Type B pancreatic cell (in vitro differentiated cells): ENCODE data around the gene WFIKKN1. TPM values are rescaled to one million over a fixed set of nuclear protein-coding genes. Genes with fewer than 3 reads are reported as not detected.

ENCODE experiments used
- DNase-seq: peaks from one replicate; pipeline ENCODE4 v3.0.0; 2021; ENCODE audit warnings: mixed read lengths; ENCODE audit not compliant: unreplicated experiment; ENCODE audit errors: extremely low spot score
- H3K27ac Mint-ChIP-seq: 2 replicates; pipeline ENCODE4 v1.8.0; 2021; ENCODE audit warnings: mild to moderate bottlenecking, mixed read lengths
- H3K27me3 Mint-ChIP-seq: 2 replicates; pipeline ENCODE4 v1.8.0; 2021; ENCODE audit warnings: mixed read lengths
- H3K36me3 Mint-ChIP-seq: 2 replicates; pipeline ENCODE4 v1.8.0; 2021; ENCODE audit warnings: mixed read lengths
- H3K4me1 Mint-ChIP-seq: one replicate; pipeline ENCODE4 v1.8.0; 2021; ENCODE audit warnings: mixed read lengths; ENCODE audit not compliant: unreplicated experiment
- H3K4me3 Mint-ChIP-seq: 2 replicates; pipeline ENCODE4 v1.8.0; 2021; ENCODE audit warnings: mild to moderate bottlenecking, mixed read lengths
- H3K9me3 Mint-ChIP-seq: 2 replicates; pipeline ENCODE4 v1.8.0; 2021; ENCODE audit warnings: mixed read lengths
- total RNA-seq: library from RNA; stranded (reverse); gene quantifications from 2 replicates; pipeline ENCODE4 v1.2.1, GENCODE V29; 2021; ENCODE audit warnings: low replicate concordance
- TF ChIP-seq, protein P1 (sequence below): fragments of 200-600 bp; sonication (generic); conservative IDR thresholded peaks from 2 replicates; pipeline ENCODE4 v1.5.0; 2021; ENCODE audit warnings: antibody characterized with exemption, mild to moderate bottlenecking

Gene WFIKKN1
- total RNA-seq, 1 donor from 2014 or later: 9.0 TPM

- TF ChIP-seq, protein P1, sequence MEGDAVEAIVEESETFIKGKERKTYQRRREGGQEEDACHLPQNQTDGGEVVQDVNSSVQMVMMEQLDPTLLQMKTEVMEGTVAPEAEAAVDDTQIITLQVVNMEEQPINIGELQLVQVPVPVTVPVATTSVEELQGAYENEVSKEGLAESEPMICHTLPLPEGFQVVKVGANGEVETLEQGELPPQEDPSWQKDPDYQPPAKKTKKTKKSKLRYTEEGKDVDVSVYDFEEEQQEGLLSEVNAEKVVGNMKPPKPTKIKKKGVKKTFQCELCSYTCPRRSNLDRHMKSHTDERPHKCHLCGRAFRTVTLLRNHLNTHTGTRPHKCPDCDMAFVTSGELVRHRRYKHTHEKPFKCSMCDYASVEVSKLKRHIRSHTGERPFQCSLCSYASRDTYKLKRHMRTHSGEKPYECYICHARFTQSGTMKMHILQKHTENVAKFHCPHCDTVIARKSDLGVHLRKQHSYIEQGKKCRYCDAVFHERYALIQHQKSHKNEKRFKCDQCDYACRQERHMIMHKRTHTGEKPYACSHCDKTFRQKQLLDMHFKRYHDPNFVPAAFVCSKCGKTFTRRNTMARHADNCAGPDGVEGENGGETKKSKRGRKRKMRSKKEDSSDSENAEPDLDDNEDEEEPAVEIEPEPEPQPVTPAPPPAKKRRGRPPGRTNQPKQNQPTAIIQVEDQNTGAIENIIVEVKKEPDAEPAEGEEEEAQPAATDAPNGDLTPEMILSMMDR: no peak
- Mint-ChIP-seq H3K36me3 (peaks cover 13% of the 10 kb centered on the region), H3K27ac (peak overlapping the region; percentile 90), H3K4me1 (peaks cover 26% of the 10 kb centered on the region), H3K27me3 (no peaks in the 10 kb centered on the region), H3K4me3 (peak overlapping the region; percentile 91), H3K9me3 (no peaks in the 10 kb centered on the region)
- no peak for DNase-seq
Observed at GRCh38 chr16:592518-593306, 38.1 kb upstream of the WFIKKN1 start.

- Mint-ChIP-seq H3K36me3 (peaks cover 13% of the 10 kb centered on the region), H3K9me3 (no peaks in the 10 kb centered on the region), H3K27ac (peak overlapping the region; percentile 90), H3K4me3 (peak overlapping the region; percentile 91), H3K27me3 (no peaks in the 10 kb centered on the region), H3K4me1 (peaks cover 26% of the 10 kb centered on the region)
- DNase-seq: no peak
- TF ChIP-seq, protein P1: no peak
Observed at GRCh38 chr16:593406-593805, 37.4 kb upstream of the WFIKKN1 start.

DNA sequence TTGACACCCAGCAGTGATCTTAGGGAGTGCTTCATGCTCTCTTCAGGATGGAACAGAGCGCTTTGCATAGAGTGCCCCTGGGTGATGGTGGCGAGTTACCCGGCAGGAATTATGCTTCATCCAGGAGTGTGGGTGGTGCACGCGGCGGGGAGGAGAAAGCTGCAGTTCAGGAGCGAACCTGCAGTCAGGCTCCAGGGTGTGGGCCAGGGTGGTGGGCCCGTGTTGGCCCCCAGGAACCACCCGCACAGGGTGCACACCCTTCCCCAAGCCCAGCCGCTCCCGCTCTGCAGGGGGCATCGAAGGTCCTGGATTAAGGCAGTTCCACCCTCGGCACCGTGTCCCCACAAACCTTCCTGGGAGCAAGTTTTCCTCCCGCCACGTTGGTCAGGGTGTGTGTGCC lies 37.0 kb upstream of the WFIKKN1 start:
- H3K4me1 Mint-ChIP-seq: peaks cover 26% of the 10 kb centered on the region
- H3K36me3 Mint-ChIP-seq: peaks cover 13% of the 10 kb centered on the region
- TF ChIP-seq, protein P1: no peak
- DNase-seq: no peak
- peak overlapping the region; percentile 90 for H3K27ac Mint-ChIP-seq
- H3K27me3 Mint-ChIP-seq: no peaks in the 10 kb centered on the region
- peak overlapping the region; percentile 91 for H3K4me3 Mint-ChIP-seq
- H3K9me3 Mint-ChIP-seq: no peaks in the 10 kb centered on the region

DNA sequence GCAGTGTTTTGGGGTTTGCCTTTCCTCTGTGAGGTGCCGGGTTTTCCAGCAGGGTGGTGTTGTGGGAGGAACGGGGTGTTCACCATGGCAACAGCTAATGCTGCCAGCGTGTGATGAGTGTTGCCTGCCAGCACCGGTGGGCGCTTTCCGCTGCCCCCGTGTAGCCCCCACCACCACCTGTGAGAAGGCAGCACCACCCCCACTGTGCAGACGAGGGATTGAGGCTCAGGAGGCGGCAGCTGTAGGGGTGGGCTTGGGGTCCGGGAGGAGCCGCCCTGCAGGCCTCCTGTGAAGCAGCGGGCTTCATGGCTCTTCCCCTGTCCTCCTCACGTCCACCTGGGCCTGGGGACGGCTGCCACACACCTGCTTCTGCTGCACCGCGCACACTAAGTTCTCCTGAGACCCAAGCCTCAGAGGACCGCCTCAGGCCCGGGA lies 35.7 kb upstream of the WFIKKN1 start:
- Mint-ChIP-seq H3K4me1 (peaks cover 26% of the 10 kb centered on the region), H3K27me3 (no peaks in the 10 kb centered on the region), H3K27ac (no peak overlapping the region), H3K4me3 (no peak overlapping the region), H3K36me3 (peaks cover 13% of the 10 kb centered on the region), H3K9me3 (no peaks in the 10 kb centered on the region)
- TF ChIP-seq, protein P1: no peak
- DNase-seq: no peak

GRCh38 chr16:595942-596735 lies 34.6 kb upstream of the WFIKKN1 start:
- TF ChIP-seq, protein P1: no peak
- Mint-ChIP-seq H3K27ac (peak overlapping the region; percentile 39), H3K36me3 (peaks cover 9% of the 10 kb centered on the region), H3K4me1 (peaks cover 20% of the 10 kb centered on the region), H3K27me3 (no peaks in the 10 kb centered on the region), H3K4me3 (no peak overlapping the region), H3K9me3 (no peaks in the 10 kb centered on the region)
- no peak for DNase-seq
